SK-N-SH (cell line): ENCODE measurements around the gene C1QL3. TPM values are rescaled to one million over a fixed set of nuclear protein-coding genes. Genes with fewer than 3 reads are reported as not detected.

Experiments
- CTCF ChIA-PET: fragments of 300-600, 350-600 bp; formaldehyde crosslinking; extraction: SDS; loops from one replicate; lab custom pipeline; 2021; lab: Yijun Ruan, JAX
- POLR2A ChIA-PET: fragments of 350-600 bp; sonication (Branson Sonifier 250); formaldehyde crosslinking; extraction: SDS; loops from one replicate; lab custom pipeline; 2020; ENCODE audit warnings: antibody characterized with exemption, inconsistent platforms; lab: Yijun Ruan, JAX
- DNase-seq: peaks from one replicate; pipeline ENCODE4 v3.0.0; 2012
- H2AFZ ChIP-seq: fragments of 200-600 bp; sonication (generic); 2 replicates; pipeline ENCODE4 v1.8.1; 2016; ENCODE audit warnings: antibody characterized with exemption, mild to moderate bottlenecking, low read depth
- H3F3A ChIP-seq: fragments of 200-600 bp; sonication (generic); replicated peaks from 2 replicates; pipeline ENCODE3; 2016; ENCODE audit warnings: antibody characterized with exemption, mild to moderate bottlenecking; ENCODE audit not compliant: insufficient read depth
- H3K27ac ChIP-seq, 2 experiments: fragments of 200-500 bp in 1 of 2; fragments of 200-600 bp in 1 of 2; sonication (Bioruptor generic) in 1 of 2; sonication (generic), shearing (Covaris generic) in 1 of 2; 2 replicates each; pipeline versions ENCODE4 v1.5.1 to v1.6.1; 2014 to 2016; ENCODE audit warnings: low read depth in 2 of 2, inconsistent platforms in 1 of 2, low read length in 1 of 2, mild to moderate bottlenecking in 1 of 2, mixed read lengths in 1 of 2
- H3K27me3 ChIP-seq: fragments of 200-600 bp; sonication (generic), shearing (Covaris generic); 2 replicates; pipeline ENCODE4 v1.6.1; 2016; ENCODE audit warnings: mixed run types; ENCODE audit not compliant: insufficient read depth
- H3K36me3 ChIP-seq, 2 experiments: fragments of 200-500 bp in 1 of 2; fragments of 200-600 bp in 1 of 2; sonication (Bioruptor generic) in 1 of 2; sonication (generic) in 1 of 2; replicated peaks in 1 of 2; 2 replicates each; pipeline versions ENCODE3 to v1.5.1; 2014 to 2016; ENCODE audit warnings: low read length in 1 of 2, mild to moderate bottlenecking in 1 of 2; ENCODE audit not compliant: insufficient read depth in 2 of 2, control insufficient read depth in 1 of 2
- H3K4me1 ChIP-seq, 2 experiments: fragments of 200-500 bp in 1 of 2; fragments of 200-600 bp in 1 of 2; sonication (Bioruptor generic) in 1 of 2; sonication (generic), shearing (Covaris generic) in 1 of 2; 2 replicates each; pipeline versions ENCODE4 v1.5.1 to v1.6.1; 2014 to 2016; ENCODE audit warnings: low read depth in 1 of 2, low read length in 1 of 2, mixed run types in 1 of 2; ENCODE audit not compliant: insufficient read depth in 2 of 2, control insufficient read depth in 1 of 2
- H3K4me2 ChIP-seq: fragments of 200-600 bp; sonication (generic), shearing (Covaris generic); 2 replicates; pipeline ENCODE4 v1.6.1; 2017; ENCODE audit warnings: mixed run types
- H3K4me3 ChIP-seq, 2 experiments: fragments of 200-500 bp in 1 of 2; fragments of 200-600 bp in 1 of 2; sonication (Bioruptor generic) in 1 of 2; sonication (generic), shearing (Covaris generic) in 1 of 2; 2 replicates each; pipeline versions ENCODE4 v1.5.1 to v1.8.1; 2014 to 2016; ENCODE audit warnings: low read depth in 2 of 2, inconsistent platforms in 1 of 2, low read length in 1 of 2, mild to moderate bottlenecking in 1 of 2, mixed read lengths in 1 of 2, moderate library complexity in 1 of 2
- H3K79me2 ChIP-seq: fragments of 200-600 bp; sonication (generic); 2 replicates; pipeline ENCODE4 v1.8.1; 2017; ENCODE audit warnings: mild to moderate bottlenecking; ENCODE audit not compliant: insufficient read depth
- H3K9ac ChIP-seq: fragments of 200-600 bp; sonication (generic); 2 replicates; pipeline ENCODE4 v1.6.1; 2017; ENCODE audit warnings: mixed run types
- H3K9me2 ChIP-seq: fragments of 200-600 bp; sonication (generic); 2 replicates; pipeline ENCODE4 v1.6.1; 2017; ENCODE audit warnings: mixed run types
- H3K9me3 ChIP-seq: fragments of 200-600 bp; sonication (generic); 2 replicates; pipeline ENCODE4 v1.6.1; 2017; ENCODE audit warnings: mixed run types, mild to moderate bottlenecking, moderate library complexity
- H4K20me1 ChIP-seq: fragments of 200-600 bp; sonication (generic); 2 replicates; pipeline ENCODE4 v1.6.1; 2017; ENCODE audit warnings: mild to moderate bottlenecking, mixed run types; ENCODE audit not compliant: insufficient read depth
- EP300 ChIP-seq, 2 experiments: IDR thresholded peaks; 2 replicates each; pipeline versions ENCODE4 v1.4.0 to v1.6.1; 2012; ENCODE audit warnings: borderline replicate concordance in 1 of 2, low read depth in 1 of 2, low read length in 1 of 2
- EZH2phosphoT487 ChIP-seq: fragments of 200-600 bp; sonication (generic); IDR thresholded peaks from 2 replicates; pipeline ENCODE4 v1.6.1; 2017; ENCODE audit warnings: low read depth, mixed run types, mild to moderate bottlenecking, antibody characterized with exemption, moderate library complexity, borderline replicate concordance
- FOSL2 ChIP-seq: IDR thresholded peaks from 2 replicates; pipeline ENCODE4 v1.4.0; 2012; ENCODE audit warnings: low read depth, mild to moderate bottlenecking, moderate library complexity, borderline replicate concordance
- FOXJ3 ChIP-seq: sonication (generic); formaldehyde crosslinking; IDR thresholded peaks from 2 replicates; pipeline ENCODE4 v1.5.1; 2020; ENCODE audit warnings: mild to moderate bottlenecking, missing genetic modification reagents
- FOXM1 ChIP-seq: IDR thresholded peaks from 2 replicates; pipeline ENCODE4 v1.4.0; 2012; ENCODE audit warnings: low read depth, mild to moderate bottlenecking
- GABPA ChIP-seq: IDR thresholded peaks from 2 replicates; pipeline ENCODE4 v1.4.0; 2012; ENCODE audit warnings: low read depth, mild to moderate bottlenecking
- GATA2 ChIP-seq: sonication (generic); formaldehyde crosslinking; IDR thresholded peaks from 2 replicates; pipeline ENCODE4 v1.5.0; 2020; ENCODE audit warnings: mild to moderate bottlenecking, missing genetic modification reagents
- MXI1 ChIP-seq: IDR thresholded peaks from 2 replicates; pipeline ENCODE4 v1.6.1; 2012; ENCODE audit warnings: mild to moderate bottlenecking, low read depth, low read length, improper control_type of control experiment
- NFIC ChIP-seq: IDR thresholded peaks from 2 replicates; pipeline ENCODE4 v1.4.0; 2012; ENCODE audit warnings: borderline replicate concordance
- RAD21 ChIP-seq: IDR thresholded peaks from 2 replicates; pipeline ENCODE4 v1.6.1; 2012; ENCODE audit warnings: mild to moderate bottlenecking, low read length
- RXRA ChIP-seq: IDR thresholded peaks from 2 replicates; pipeline ENCODE4 v1.4.0; 2012; ENCODE audit warnings: low read depth, mild to moderate bottlenecking, borderline replicate concordance
- TCF12 ChIP-seq: IDR thresholded peaks from 2 replicates; pipeline ENCODE4 v1.4.0; 2012
- WGBS: methylation state at CpG from one replicate; pipeline ENCODE4 v1.1.6; 2017; ENCODE audit warnings: low lambda C conversion rate; 5-methylcytosine and 5-hydroxymethylcytosine counted together
- polyA plus RNA-seq, 3 experiments: library from polyadenylated mRNA; depleted of rRNA; stranded (reverse); fragments of >200 nt; gene quantifications; 2 replicates each; pipeline ENCODE4 v1.2.3, GENCODE V29; 2012
- TF ChIP-seq, protein P1 (sequence below): IDR thresholded peaks from 2 replicates; pipeline ENCODE4 v1.6.1; 2012; ENCODE audit warnings: mild to moderate bottlenecking, low read depth, low read length, moderate library complexity
- TF ChIP-seq, protein P2 (sequence below): IDR thresholded peaks from 2 replicates; pipeline ENCODE4; 2012
- TF ChIP-seq, protein P3 (sequence below): IDR thresholded peaks from 2 replicates; pipeline ENCODE4 v1.4.0; 2012; ENCODE audit warnings: low read depth
- TF ChIP-seq, protein P4 (sequence below): fragments of 200-600 bp; sonication (generic); IDR thresholded peaks from 2 replicates; pipeline ENCODE4 v1.6.1; 2017; ENCODE audit warnings: antibody characterized with exemption, mild to moderate bottlenecking, moderate library complexity

C1QL3 gene
- polyA plus RNA-seq, 1 of the 3 experiments (the other 2 are of a cell fraction), result not detected

DNA sequence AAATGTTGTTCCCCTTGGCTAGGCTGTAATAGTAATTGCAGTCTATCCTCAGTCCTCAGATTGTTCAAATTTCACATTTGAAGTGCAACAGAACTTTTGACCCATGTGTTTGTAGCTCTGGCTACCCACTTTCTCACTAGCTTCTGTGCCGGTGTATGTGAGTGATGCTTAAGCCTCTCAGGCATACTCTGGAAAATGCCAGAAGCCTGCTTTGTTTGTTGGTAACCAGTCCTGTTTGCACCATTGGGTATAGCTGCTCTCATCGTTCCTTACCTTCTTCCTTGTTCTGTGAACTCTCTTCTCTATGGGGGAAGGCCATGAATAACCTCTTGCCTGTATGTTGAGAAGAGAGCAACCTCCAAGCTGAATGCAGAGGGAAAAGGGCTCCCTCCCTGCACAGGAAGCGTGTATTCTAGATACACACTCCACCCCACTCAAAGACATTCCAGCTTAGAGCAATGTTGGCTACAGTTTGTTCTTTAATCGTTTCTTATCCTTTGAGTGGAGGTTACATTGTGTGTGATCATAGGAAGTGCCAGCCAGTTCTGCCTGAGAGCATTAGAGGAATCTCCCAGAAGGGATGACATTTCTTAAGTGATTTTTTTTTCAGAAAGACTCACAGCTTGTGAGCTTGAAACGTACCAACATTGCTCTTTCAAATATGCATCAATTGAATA lies 40.5 kb downstream of the C1QL3 start:
- no peak for DNase-seq

More for the DNA sequence above, 40.5 kb downstream of the C1QL3 start:
- Histone ChIP-seq H4K20me1 (no peaks in the 10 kb centered on the region), H3K9me2 (no peaks in the 10 kb centered on the region), H3K4me1 (no peaks in the 10 kb centered on the region), H2AFZ (no peak overlapping the region), H3K9me3 (no peaks in the 10 kb centered on the region), H3F3A (no peaks in the 10 kb centered on the region)
- TF ChIP-seq, protein P1, sequence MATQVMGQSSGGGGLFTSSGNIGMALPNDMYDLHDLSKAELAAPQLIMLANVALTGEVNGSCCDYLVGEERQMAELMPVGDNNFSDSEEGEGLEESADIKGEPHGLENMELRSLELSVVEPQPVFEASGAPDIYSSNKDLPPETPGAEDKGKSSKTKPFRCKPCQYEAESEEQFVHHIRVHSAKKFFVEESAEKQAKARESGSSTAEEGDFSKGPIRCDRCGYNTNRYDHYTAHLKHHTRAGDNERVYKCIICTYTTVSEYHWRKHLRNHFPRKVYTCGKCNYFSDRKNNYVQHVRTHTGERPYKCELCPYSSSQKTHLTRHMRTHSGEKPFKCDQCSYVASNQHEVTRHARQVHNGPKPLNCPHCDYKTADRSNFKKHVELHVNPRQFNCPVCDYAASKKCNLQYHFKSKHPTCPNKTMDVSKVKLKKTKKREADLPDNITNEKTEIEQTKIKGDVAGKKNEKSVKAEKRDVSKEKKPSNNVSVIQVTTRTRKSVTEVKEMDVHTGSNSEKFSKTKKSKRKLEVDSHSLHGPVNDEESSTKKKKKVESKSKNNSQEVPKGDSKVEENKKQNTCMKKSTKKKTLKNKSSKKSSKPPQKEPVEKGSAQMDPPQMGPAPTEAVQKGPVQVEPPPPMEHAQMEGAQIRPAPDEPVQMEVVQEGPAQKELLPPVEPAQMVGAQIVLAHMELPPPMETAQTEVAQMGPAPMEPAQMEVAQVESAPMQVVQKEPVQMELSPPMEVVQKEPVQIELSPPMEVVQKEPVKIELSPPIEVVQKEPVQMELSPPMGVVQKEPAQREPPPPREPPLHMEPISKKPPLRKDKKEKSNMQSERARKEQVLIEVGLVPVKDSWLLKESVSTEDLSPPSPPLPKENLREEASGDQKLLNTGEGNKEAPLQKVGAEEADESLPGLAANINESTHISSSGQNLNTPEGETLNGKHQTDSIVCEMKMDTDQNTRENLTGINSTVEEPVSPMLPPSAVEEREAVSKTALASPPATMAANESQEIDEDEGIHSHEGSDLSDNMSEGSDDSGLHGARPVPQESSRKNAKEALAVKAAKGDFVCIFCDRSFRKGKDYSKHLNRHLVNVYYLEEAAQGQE, result no peak
- no peak for TF ChIP-seq RAD21
- TF ChIP-seq TCF12, result no peak
- TF ChIP-seq GATA2 (CRISPR knock-in tag), result no peak
- no peak for TF ChIP-seq RXRA
- TF ChIP-seq GABPA, result no peak
- TF ChIP-seq NFIC, result no peak
- TF ChIP-seq MXI1, result no peak
- TF ChIP-seq, protein P2, sequence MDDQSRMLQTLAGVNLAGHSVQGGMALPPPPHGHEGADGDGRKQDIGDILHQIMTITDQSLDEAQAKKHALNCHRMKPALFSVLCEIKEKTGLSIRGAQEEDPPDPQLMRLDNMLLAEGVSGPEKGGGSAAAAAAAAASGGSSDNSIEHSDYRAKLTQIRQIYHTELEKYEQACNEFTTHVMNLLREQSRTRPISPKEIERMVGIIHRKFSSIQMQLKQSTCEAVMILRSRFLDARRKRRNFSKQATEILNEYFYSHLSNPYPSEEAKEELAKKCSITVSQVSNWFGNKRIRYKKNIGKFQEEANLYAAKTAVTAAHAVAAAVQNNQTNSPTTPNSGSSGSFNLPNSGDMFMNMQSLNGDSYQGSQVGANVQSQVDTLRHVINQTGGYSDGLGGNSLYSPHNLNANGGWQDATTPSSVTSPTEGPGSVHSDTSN, result no peak
- TF ChIP-seq, protein P3, sequence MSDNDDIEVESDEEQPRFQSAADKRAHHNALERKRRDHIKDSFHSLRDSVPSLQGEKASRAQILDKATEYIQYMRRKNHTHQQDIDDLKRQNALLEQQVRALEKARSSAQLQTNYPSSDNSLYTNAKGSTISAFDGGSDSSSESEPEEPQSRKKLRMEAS, result no peak
- TF ChIP-seq FOSL2, result no peak
- TF ChIP-seq FOXJ3, result no peak
- TF ChIP-seq FOXM1, result no peak
- no peak for TF ChIP-seq EP300 (IDR thresholded peaks at IDR 0.05; ENCODE audit: borderline replicate concordance in 1 of 2, low read depth in 1 of 2, low read length in 1 of 2)
- no peak for TF ChIP-seq EZH2phosphoT487
- TF ChIP-seq, protein P4, sequence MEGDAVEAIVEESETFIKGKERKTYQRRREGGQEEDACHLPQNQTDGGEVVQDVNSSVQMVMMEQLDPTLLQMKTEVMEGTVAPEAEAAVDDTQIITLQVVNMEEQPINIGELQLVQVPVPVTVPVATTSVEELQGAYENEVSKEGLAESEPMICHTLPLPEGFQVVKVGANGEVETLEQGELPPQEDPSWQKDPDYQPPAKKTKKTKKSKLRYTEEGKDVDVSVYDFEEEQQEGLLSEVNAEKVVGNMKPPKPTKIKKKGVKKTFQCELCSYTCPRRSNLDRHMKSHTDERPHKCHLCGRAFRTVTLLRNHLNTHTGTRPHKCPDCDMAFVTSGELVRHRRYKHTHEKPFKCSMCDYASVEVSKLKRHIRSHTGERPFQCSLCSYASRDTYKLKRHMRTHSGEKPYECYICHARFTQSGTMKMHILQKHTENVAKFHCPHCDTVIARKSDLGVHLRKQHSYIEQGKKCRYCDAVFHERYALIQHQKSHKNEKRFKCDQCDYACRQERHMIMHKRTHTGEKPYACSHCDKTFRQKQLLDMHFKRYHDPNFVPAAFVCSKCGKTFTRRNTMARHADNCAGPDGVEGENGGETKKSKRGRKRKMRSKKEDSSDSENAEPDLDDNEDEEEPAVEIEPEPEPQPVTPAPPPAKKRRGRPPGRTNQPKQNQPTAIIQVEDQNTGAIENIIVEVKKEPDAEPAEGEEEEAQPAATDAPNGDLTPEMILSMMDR, result no peak
- TF ChIP-seq, all 33 proteins: peak for 0
- no peak overlapping the region for H3K9ac ChIP-seq
- H3K4me3 ChIP-seq, result no peak overlapping the region
- no peaks in the 10 kb centered on the region for H3K27me3 ChIP-seq
- no peaks in the 10 kb centered on the region for H3K79me2 ChIP-seq
- H3K27ac ChIP-seq, result no peak overlapping the region
- H3K4me2 ChIP-seq, result no peak overlapping the region
- no peaks in the 10 kb centered on the region for H3K36me3 ChIP-seq
- WGBS, result 41% methylated on average over 5 of the region's 5 CpGs
- ChIA-PET POLR2A (interaction anchor here (0.7 kb wide), 1 partner anchor 9 kb away, joined by 3 read pairs; no protein-coding TSS in a partner anchor), CTCF (interaction anchor here (0.6 to 0.7 kb wide), 2 partner anchors 578 to 581 kb away, joined by 3 read pairs; no protein-coding TSS in a partner anchor)
